ENCODE data around the gene ERC1. TPM values are rescaled to one million over a fixed set of nuclear protein-coding genes. Genes with fewer than 3 reads are reported as not detected.
"Not testable (repeated sequence)": the region's sequence is repeated elsewhere in the genome, so short reads cannot be mapped to it uniquely, and the experiment has no call there.

ERC1 gene
- total RNA-seq, 2 donors from 2014 or later, result 26.9 to 41.9 TPM

GRCh38 chr12:1252758-1253157 lies 261.7 kb downstream of the ERC1 start:
- Histone ChIP-seq H3K27me3 (no peaks in the 10 kb centered on the region), H3K9ac (ENCODE audit: low read depth in 2 of 2, low read length in 2 of 2) (no peak overlapping the region), H3K9me3 (no peaks in the 10 kb centered on the region), H3K36me3 (no peaks in the 10 kb centered on the region), H3K4me1 (no peaks in the 10 kb centered on the region), H3K4me3 (no peak overlapping the region), H3K27ac (no peak overlapping the region)
- no peak for TF ChIP-seq CTCF (IDR thresholded peaks at IDR 0.05)
- intact Hi-C loops (cut with DNase I), result no loop called here
- DNase-seq, result no peak

GRCh38 chr12:1255125-1255524 lies 264.1 kb downstream of the ERC1 start:
- H3K36me3 ChIP-seq; H3K9me3 ChIP-seq; DNase-seq; H3K27ac ChIP-seq; H3K9ac ChIP-seq (ENCODE audit: low read depth in 2 of 2, low read length in 2 of 2); H3K27me3 ChIP-seq; H3K4me1 ChIP-seq; intact Hi-C loops (cut with DNase I); H3K4me3 ChIP-seq: not testable (repeated sequence)

GRCh38 chr12:1255854-1256253 lies 264.8 kb downstream of the ERC1 start:
- H3K4me1 ChIP-seq; H3K36me3 ChIP-seq; H3K27me3 ChIP-seq; H3K9me3 ChIP-seq; intact Hi-C loops (cut with DNase I); H3K27ac ChIP-seq; DNase-seq; H3K4me3 ChIP-seq; H3K9ac ChIP-seq (ENCODE audit: low read depth in 2 of 2, low read length in 2 of 2): not testable (repeated sequence)

GRCh38 chr12:1256285-1256684 lies 265.3 kb downstream of the ERC1 start:
- Histone ChIP-seq H3K9ac (ENCODE audit: low read depth in 2 of 2, low read length in 2 of 2) (no peak overlapping the region), H3K9me3 (no peaks in the 10 kb centered on the region), H3K4me3 (no peak overlapping the region), H3K27me3 (no peaks in the 10 kb centered on the region), H3K27ac (no peak overlapping the region), H3K36me3 (no peaks in the 10 kb centered on the region), H3K4me1 (no peaks in the 10 kb centered on the region)
- intact Hi-C loops (cut with DNase I), result no loop called here
- no peak for DNase-seq
- no peak for TF ChIP-seq CTCF (IDR thresholded peaks at IDR 0.05)

- Histone ChIP-seq H3K4me1 (no peaks in the 10 kb centered on the region), H3K4me3 (no peak overlapping the region), H3K9me3 (no peaks in the 10 kb centered on the region), H3K27me3 (no peaks in the 10 kb centered on the region), H3K9ac (ENCODE audit: low read depth in 2 of 2, low read length in 2 of 2) (no peak overlapping the region), H3K27ac (no peak overlapping the region), H3K36me3 (no peaks in the 10 kb centered on the region)
- no peak for DNase-seq
- intact Hi-C loops (cut with DNase I), result no loop called here
- no peak for TF ChIP-seq CTCF (IDR thresholded peaks at IDR 0.05)
Observed at GRCh38 chr12:1256991-1257390, 266.0 kb downstream of the ERC1 start.

- TF ChIP-seq CTCF (IDR thresholded peaks at IDR 0.05), result no peak
- Histone ChIP-seq H3K36me3 (no peaks in the 10 kb centered on the region), H3K9ac (ENCODE audit: low read depth in 2 of 2, low read length in 2 of 2) (no peak overlapping the region), H3K27ac (no peak overlapping the region), H3K27me3 (no peaks in the 10 kb centered on the region), H3K9me3 (no peaks in the 10 kb centered on the region), H3K4me3 (no peak overlapping the region), H3K4me1 (no peaks in the 10 kb centered on the region)
- DNase-seq, result no peak
- intact Hi-C loops (cut with DNase I), result no loop called here
Observed at GRCh38 chr12:1262011-1262410, 271.0 kb downstream of the ERC1 start.

GRCh38 chr12:1267243-1267642 lies 276.2 kb downstream of the ERC1 start:
- no peaks in the 10 kb centered on the region for H3K27me3 ChIP-seq
- H3K9me3 ChIP-seq, result no peaks in the 10 kb centered on the region

More at GRCh38 chr12:1267243-1267642, 276.2 kb downstream of the ERC1 start:
- Histone ChIP-seq H3K4me1 (no peaks in the 10 kb centered on the region), H3K9ac (ENCODE audit: low read depth in 2 of 2, low read length in 2 of 2) (no peak overlapping the region), H3K27ac (no peak overlapping the region), H3K36me3 (no peaks in the 10 kb centered on the region), H3K4me3 (no peak overlapping the region)
- no peak for DNase-seq
- no peak for TF ChIP-seq CTCF (IDR thresholded peaks at IDR 0.05)
- intact Hi-C loops (cut with DNase I), result no loop called here

Measured in colonic mucosa (tissue), 4 donors.